ENCODE results near the gene LNP1.

- TF ChIP-seq EZH2 (IDR thresholded peaks at IDR 0.05; ENCODE audit: insufficient read depth, poor library complexity, severe bottlenecking): no peak
- TF ChIP-seq EZH2phosphoT487 (IDR thresholded peaks at IDR 0.05; ENCODE audit: insufficient read depth, low read depth): no peak
These were observed 34.9 kb upstream of the LNP1 start for GRCh38 chr3:100366424-100366823.

Data from GM23248 (cell line).